Muscle of arm (tissue), 12 donors: ENCODE results near the gene SGK1. TPM values are rescaled to one million over a fixed set of nuclear protein-coding genes. Genes with fewer than 3 reads are reported as not detected.
"Not testable (repeated sequence)": the region's sequence is repeated elsewhere in the genome, so short reads cannot be mapped to it uniquely, and the experiment has no call there.

Experiments
- DNase-seq: peaks from one replicate; pipeline ENCODE4 v3.0.0-alpha.2; 2013
- polyA plus RNA-seq, 12 donors: library from polyadenylated mRNA; unstranded; fragments of 120-200 nt; gene quantifications; one replicate each; pipeline ENCODE4 v1.2.1, GENCODE V29; 2013; ENCODE audit not compliant: insufficient read length in 12 of 12

The SGK1 gene
- polyA plus RNA-seq, 12 donors = 24.0 to 58.8 (median 32.6) TPM; not detected in 1

DNA sequence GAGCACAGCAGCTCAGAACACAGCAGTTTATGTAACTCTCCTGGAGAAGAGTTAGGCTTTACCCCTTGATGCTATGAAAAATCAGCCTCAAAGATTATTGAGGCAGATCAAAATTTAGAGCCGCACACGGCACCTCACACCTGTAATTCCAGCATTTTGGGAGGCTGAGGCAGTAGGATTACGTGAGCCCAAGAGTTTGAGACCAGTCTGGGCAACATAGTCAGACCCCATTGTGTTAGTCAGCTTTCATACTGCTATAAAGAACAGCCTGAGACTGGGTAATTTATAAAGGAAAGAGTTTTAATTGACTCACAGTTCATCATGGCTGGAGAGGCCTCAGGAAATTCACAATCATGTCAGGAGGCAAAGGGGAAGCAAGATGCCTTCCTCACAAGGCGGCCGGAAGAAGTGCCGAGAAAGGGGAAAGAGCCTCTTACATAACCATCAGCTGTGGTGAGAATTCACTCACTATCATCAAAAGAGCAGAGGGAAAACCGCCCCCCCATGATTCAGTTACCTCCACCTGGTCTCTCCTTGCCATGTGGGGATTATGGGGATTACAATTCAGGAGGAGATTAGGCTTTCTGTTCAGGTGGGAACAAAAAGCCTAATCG is 87.7 kb downstream of the SGK1 start:
- DNase-seq = no peak

- DNase-seq = no peak
These were observed 88.4 kb downstream of the SGK1 start for GRCh38 chr6:134229520-134229919.

GRCh38 chr6:134223796-134224420 is 94.0 kb downstream of the SGK1 start:
- peak; percentile 70 for DNase-seq

DNA sequence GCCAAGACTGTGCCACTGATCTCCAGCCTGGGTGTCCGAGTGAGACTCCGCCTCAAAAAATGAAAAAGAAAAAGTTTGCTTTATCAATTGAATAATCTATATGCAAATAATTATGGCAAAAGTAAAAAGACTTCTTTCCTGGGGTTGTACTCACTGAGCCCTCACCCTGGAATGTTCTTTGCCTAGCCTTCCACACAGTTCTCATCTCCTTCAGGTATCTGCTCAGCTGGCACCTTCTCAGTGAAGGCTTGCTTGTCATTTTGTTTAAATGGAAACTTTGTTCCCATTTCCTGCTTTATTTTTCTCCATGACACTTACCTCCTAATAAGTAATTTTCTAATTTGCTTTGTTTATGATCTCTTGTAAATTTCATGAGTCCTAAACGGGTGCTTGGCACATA is 96.7 kb downstream of the SGK1 start:
- no peak for DNase-seq

- DNase-seq = no peak
These were observed 100.1 kb downstream of the SGK1 start for GRCh38 chr6:134217798-134218140.

- no peak for DNase-seq
These were observed 100.7 kb downstream of the SGK1 start for GRCh38 chr6:134217105-134217797.

- no peak for DNase-seq
These were observed 101.5 kb downstream of the SGK1 start for GRCh38 chr6:134216301-134217010.

DNA sequence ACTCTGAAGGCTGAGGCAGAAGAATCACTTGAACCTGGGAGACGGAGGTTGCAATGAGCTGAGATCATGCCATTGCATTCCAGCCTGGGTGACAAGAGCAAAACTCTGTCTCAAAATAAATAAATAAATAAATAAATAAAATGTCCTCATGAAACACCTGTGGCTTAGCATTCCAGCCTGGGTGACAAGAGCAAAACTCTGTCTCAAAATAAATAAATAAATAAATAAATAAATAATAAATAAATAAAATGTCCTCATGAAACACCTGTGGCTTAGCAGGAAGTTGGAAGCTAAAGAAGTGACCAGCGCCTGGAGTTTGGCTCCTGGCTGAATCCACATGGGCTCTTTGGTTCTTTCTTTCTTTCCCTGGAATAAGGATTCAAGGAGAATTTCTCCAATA is 104.5 kb downstream of the SGK1 start:
- not testable (repeated sequence) for DNase-seq

GRCh38 chr6:134211297-134211696 is 106.6 kb downstream of the SGK1 start:
- DNase-seq = no peak

GRCh38 chr6:134207421-134207820 is 110.5 kb downstream of the SGK1 start:
- DNase-seq = no peak

- DNase-seq = no peak
These were observed 112.5 kb downstream of the SGK1 start for GRCh38 chr6:134205366-134205765.

- not testable (repeated sequence) for DNase-seq
These were observed 113.2 kb downstream of the SGK1 start for GRCh38 chr6:134204759-134205158.

- no peak for DNase-seq
These were observed 113.9 kb downstream of the SGK1 start for GRCh38 chr6:134204031-134204430.

DNA sequence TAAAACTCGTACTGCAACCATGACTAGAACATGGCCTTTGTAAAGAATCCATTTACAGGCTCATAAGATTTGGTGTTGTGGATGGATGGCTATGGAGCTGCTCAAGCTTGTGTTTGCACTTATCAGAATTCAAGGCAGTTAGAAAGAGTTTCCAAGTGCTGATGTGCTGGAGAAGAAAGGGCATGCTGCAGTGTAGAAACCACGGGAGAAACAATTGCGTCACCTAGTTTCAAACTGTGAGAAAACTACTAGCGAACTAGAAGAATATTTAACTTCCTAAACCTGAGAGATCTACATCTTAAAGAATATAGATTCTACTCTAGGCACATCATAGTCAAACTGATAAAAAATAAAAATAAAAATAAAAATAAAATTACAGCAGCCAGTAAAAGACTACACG is 116.2 kb downstream of the SGK1 start:
- no peak for DNase-seq

- DNase-seq = no peak
These were observed 117.9 kb downstream of the SGK1 start for GRCh38 chr6:134199848-134200606.

DNA sequence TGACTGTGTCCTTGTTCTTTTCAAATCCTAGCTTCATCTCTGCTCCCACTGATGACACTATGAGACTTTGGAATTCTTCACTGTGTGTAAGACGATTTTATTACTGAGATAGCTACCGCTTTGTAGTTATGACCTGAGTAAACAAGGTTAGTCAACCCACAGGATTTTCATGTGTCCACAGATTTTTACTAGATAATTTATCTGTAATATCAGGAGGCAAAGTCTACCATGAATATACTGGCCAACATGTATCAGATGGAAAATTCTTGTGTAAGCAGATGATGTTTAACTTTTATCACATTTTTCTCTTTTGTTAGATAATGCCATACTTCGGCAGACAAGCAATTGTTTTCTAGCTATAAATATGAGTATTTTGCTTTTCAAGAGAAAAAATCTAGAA is 119.8 kb downstream of the SGK1 start:
- DNase-seq = no peak

DNA sequence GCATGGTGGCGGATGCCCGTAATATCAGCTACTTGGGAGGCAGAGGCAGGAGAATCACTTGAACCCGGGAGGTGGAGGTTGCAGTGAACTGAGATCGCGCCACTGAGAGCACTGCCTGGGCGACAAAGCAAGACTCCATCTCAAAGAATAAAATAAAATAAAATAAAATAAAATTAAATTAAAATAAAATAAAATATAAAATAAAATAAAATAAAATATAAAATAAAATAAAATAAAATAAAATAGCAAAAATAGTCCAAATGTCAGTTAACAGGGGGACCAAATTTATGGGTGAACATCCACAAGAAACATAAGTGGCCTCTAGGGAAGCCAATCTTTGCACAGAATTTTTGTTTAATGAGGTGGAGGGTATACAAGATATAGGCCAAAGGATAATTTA is 120.2 kb downstream of the SGK1 start:
- DNase-seq = not testable (repeated sequence)

GRCh38 chr6:134196568-134197193 is 121.2 kb downstream of the SGK1 start:
- no peak for DNase-seq

DNA sequence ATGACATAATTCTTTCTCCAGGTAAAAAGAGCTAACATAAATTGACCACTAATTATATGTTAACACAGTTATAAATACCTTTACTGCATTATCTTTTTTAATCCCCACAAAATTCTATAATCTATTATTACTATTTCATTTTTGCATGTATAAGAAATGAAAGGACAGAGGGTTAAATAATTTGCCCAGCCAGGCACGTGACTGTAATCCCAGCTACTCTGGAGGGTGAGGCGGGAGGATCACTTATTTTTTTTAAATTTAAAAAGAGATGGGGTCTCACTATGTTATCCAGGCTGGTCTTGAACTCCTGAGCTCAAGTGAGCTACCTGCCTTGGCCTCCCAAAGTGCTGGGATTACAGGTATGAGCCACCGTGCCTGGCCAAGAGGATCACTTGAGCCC is 121.9 kb downstream of the SGK1 start:
- no peak for DNase-seq

DNA sequence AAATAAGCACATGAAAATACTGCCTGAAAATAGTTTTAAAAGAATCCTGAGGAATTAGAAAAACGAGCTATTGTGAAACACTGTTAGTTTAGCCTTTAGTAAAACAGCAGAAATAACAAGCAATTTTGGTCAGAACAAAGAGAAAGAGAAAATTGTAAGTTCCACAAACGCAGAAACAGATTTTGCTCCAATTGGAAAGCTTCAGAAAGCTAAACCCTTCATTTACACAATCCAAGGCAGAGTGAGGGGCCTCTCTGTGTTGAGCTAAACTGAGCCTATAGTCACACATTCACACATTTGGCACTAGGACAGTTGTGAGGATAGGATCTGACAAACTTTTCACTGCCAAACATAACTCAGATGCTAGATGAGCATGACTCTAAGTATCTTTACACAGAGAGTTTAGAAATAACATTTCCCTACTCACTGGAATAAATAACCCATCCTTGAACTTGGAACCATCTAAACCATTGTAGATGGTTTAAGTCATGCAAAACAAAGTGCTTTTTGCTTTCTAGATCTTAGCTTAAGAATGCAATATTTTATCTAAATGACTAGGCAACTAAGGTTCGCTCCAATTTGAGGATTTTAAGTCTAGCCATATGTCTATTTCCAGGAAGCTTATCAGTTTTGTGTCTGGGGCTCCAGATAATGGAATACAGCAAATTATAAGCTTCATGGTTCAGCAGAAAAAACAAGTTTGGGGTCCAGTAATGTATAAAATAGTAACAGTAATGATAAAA is 122.6 kb downstream of the SGK1 start:
- peak; percentile 45 for DNase-seq
